Gastrocnemius medialis (tissue), 4 donors: Measurements from ENCODE around the gene GLI3. TPM values are rescaled to one million over a fixed set of nuclear protein-coding genes. Genes with fewer than 3 reads are reported as not detected.

Experiments used
- ATAC-seq, 2 donors: fragments of 150-250 bp; one replicate each; pipeline ENCODE4 v1.9.1; 2016
- DNase-seq, 2 donors: peaks; one replicate each; pipeline ENCODE4 v3.0.0-alpha.2; 2019
- H3K27ac ChIP-seq, 4 donors: fragments of 200-600 bp; sonication (generic); 1 replicate in 1 of 4; 2 replicates in 3 of 4; pipeline ENCODE4 v1.5.1; 2016 to 2018; ENCODE audit warnings: mild to moderate bottlenecking in 2 of 4, moderate library complexity in 1 of 4
- H3K27me3 ChIP-seq, 3 donors: fragments of 200-600 bp; sonication (generic) in 2 of 3; 1 replicate in 1 of 3; 2 replicates in 2 of 3; pipeline versions ENCODE4 v1.5.1 to v1.6.0; 2016 to 2019; ENCODE audit warnings: mild to moderate bottlenecking in 1 of 3, moderate library complexity in 1 of 3
- H3K36me3 ChIP-seq, 2 donors: fragments of 200-600 bp; sonication (generic) in 1 of 2; one replicate each; pipeline ENCODE4 v1.5.1; 2017 to 2018
- H3K4me1 ChIP-seq, 2 donors: fragments of 200-600 bp; sonication (generic) in 1 of 2; one replicate each; pipeline ENCODE4 v1.5.1; 2016 to 2017; ENCODE audit warnings: mild to moderate bottlenecking in 2 of 2
- H3K4me3 ChIP-seq, 4 donors: fragments of 200-600 bp; sonication (generic) in 3 of 4; 1 replicate in 1 of 4; 2 replicates in 3 of 4; pipeline ENCODE4 v1.5.1; 2016 to 2019; ENCODE audit warnings: mild to moderate bottlenecking in 2 of 4
- H3K9me3 ChIP-seq, 3 donors: fragments of 200-600 bp; sonication (generic) in 2 of 3; 1 replicate in 1 of 3; 2 replicates in 2 of 3; pipeline ENCODE4 v1.5.1; 2016 to 2019
- CTCF ChIP-seq, 5 experiments: fragments of 450-650 bp in 3 of 5; fragments of 200-600 bp in 2 of 5; sonication (generic) in 2 of 5; IDR thresholded peaks in 4 of 5; conservative IDR thresholded peaks in 1 of 5; 1 replicate in 4 of 5; 2 replicates in 1 of 5; pipeline ENCODE4 v1.5.1; 2016 to 2019; ENCODE audit warnings: antibody characterized with exemption in 5 of 5, mild to moderate bottlenecking in 3 of 5, moderate library complexity in 3 of 5
- POLR2A ChIP-seq, 2 donors: fragments of 450-650 bp; IDR thresholded peaks; one replicate each; pipeline ENCODE4 v1.6.1; 2017; ENCODE audit warnings: antibody characterized with exemption in 2 of 2, mild to moderate bottlenecking in 2 of 2, moderate library complexity in 2 of 2
- in situ Hi-C, 4 donors: fragments of 200-750 bp; cut with MboI; loops; one replicate each; pipeline versions ENCODE4 v1.15.0 to v1.8.0; 2017; ENCODE audit warnings: low sequenced_read_pairs in 4 of 4
- intact Hi-C: fragments of 100-400 bp; cut with DNase I; formaldehyde crosslinking; loops from one replicate; pipeline ENCODE4 v1.15.1; 2023; ENCODE audit warnings: low total_unique reads
- total RNA-seq, 4 donors: library from RNA; depleted of rRNA; stranded (reverse); fragments of >200 nt; gene quantifications; one replicate each; pipeline versions ENCODE4 v1.1.0 to v1.2.3, GENCODE V29; 2016

GLI3 gene
- total RNA-seq, 4 donors from 2014 or later, result 0.46 to 1.6 (median 0.81) TPM

- H3K27me3 ChIP-seq, result no peaks in the 10 kb centered on the region
- DNase-seq (no peak), ATAC-seq (no peak)
- no peak overlapping the region for H3K27ac ChIP-seq
- TF ChIP-seq CTCF (IDR thresholded peaks at IDR 0.05 in 4 of 5, conservative IDR thresholded peaks at IDR 0.05 in 1 of 5) (no peak), POLR2A (IDR thresholded peaks at IDR 0.05) (no peak)
- no peaks in the 10 kb centered on the region for H3K9me3 ChIP-seq
- in situ Hi-C loops (loop anchor here in 1 of 4 donors (25.0 kb wide), 1 partner anchor 237 kb away; the partner anchor contains the start of gene GLI3), intact Hi-C loops (no loop called here)
- H3K4me1 ChIP-seq, result peaks cover 0 to 7% of the 10 kb centered on the region in 2 donors
- no peaks in the 10 kb centered on the region for H3K36me3 ChIP-seq
- no peak overlapping the region for H3K4me3 ChIP-seq
These were observed 237.2 kb downstream of the GLI3 start for GRCh38 chr7:41999736-42000283.

DNA sequence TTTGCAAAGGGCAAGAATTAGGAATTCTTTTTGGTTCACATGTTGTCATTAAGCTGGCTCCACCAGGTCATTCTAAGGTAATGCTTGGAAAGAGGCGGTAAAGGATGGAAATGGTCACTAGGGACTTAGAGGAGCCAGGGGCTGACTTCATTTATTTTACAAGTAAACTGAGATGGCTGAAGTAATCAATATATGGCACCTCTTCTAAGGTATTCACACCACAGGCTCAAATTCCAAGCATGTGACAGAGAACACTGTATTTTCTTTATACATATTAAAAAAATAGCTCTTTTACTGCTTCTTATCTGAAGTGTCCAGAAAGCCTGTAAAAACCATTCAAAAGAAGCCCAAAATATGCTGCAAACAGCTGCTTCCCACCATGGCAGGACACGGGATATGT is 239.0 kb downstream of the GLI3 start:
- H3K27ac ChIP-seq, result no peak overlapping the region
- in situ Hi-C loops, result loop anchor here in 1 of 4 donors (25.0 kb wide), 1 partner anchor 239 kb away; the partner anchor contains the start of gene GLI3
- peaks cover 0 to 7% of the 10 kb centered on the region in 2 donors for H3K4me1 ChIP-seq
- intact Hi-C loops, result no loop called here
- no peaks in the 10 kb centered on the region for H3K27me3 ChIP-seq
- no peaks in the 10 kb centered on the region for H3K9me3 ChIP-seq
- H3K4me3 ChIP-seq, result no peak overlapping the region
- H3K36me3 ChIP-seq, result no peaks in the 10 kb centered on the region
- no peak for ATAC-seq
- no peak for DNase-seq
- no peak for TF ChIP-seq CTCF (IDR thresholded peaks at IDR 0.05 in 4 of 5, conservative IDR thresholded peaks at IDR 0.05 in 1 of 5)
- no peak for TF ChIP-seq POLR2A (IDR thresholded peaks at IDR 0.05)

DNA sequence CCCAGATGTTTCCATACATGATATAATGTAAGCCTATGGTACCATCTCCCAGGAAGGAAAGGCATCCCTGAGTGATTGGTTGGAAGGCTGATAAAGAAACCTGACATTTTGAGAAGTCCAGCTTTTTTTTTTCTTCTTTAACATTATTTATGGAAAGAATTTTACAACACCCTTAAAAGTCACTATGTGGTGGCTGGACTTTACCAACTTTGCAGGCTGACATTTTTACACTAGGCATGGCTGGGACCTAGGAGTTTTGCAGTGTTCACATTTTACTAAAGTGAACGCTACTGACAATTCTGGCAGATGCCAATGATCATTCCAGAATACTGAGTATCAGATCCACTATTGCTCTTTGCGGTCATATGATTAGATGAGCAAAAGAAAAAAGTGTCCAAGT is 239.9 kb downstream of the GLI3 start:
- no peaks in the 10 kb centered on the region for H3K36me3 ChIP-seq
- no peak for DNase-seq
- no peak for ATAC-seq
- TF ChIP-seq CTCF (IDR thresholded peaks at IDR 0.05 in 4 of 5, conservative IDR thresholded peaks at IDR 0.05 in 1 of 5), result no peak
- no peak for TF ChIP-seq POLR2A (IDR thresholded peaks at IDR 0.05)
- H3K27ac ChIP-seq, result no peak overlapping the region
- no peaks in the 10 kb centered on the region for H3K27me3 ChIP-seq
- intact Hi-C loops, result no loop called here
- H3K9me3 ChIP-seq, result no peaks in the 10 kb centered on the region
- in situ Hi-C loops, result loop anchor here in 1 of 4 donors (25.0 kb wide), 1 partner anchor 240 kb away; the partner anchor contains the start of gene GLI3
- H3K4me3 ChIP-seq, result no peak overlapping the region
- H3K4me1 ChIP-seq, result peaks cover 0 to 7% of the 10 kb centered on the region in 2 donors

- H3K4me1 ChIP-seq, result peaks cover 0 to 7% of the 10 kb centered on the region in 2 donors
- intact Hi-C loops, result no loop called here
- H3K27ac ChIP-seq, result no peak overlapping the region
- H3K27me3 ChIP-seq, result no peaks in the 10 kb centered on the region
- H3K36me3 ChIP-seq, result no peaks in the 10 kb centered on the region
- H3K9me3 ChIP-seq, result no peaks in the 10 kb centered on the region
- no peak overlapping the region for H3K4me3 ChIP-seq
- DNase-seq (no peak), ATAC-seq (no peak)
- TF ChIP-seq POLR2A (IDR thresholded peaks at IDR 0.05) (no peak), CTCF (IDR thresholded peaks at IDR 0.05 in 4 of 5, conservative IDR thresholded peaks at IDR 0.05 in 1 of 5) (no peak)
- in situ Hi-C loops, result loop anchor here in 1 of 4 donors (25.0 kb wide), 1 partner anchor 241 kb away; the partner anchor contains the start of gene GLI3
These were observed 240.5 kb downstream of the GLI3 start for GRCh38 chr7:41996381-41997035.
